Panc1 (cell line): ENCODE data around the gene ST3GAL6. TPM values are rescaled to one million over a fixed set of nuclear protein-coding genes. Genes with fewer than 3 reads are reported as not detected.

Source experiments
- ATAC-seq: fragments of 200-7000 bp; cut with Tn5 transposase; 2 replicates; pipeline ENCODE4 v1.9.1; 2020; ENCODE audit warnings: mild to moderate bottlenecking, moderate library complexity
- BruUV-seq: library from RNA; stranded (reverse); fragments of 400-500 nt; replicated peaks from 2 replicates; lab custom pipeline; 2021; lab: Mats Ljungman, UMichigan
- CTCF ChIA-PET: fragments of 300-600 bp; sonication (Branson Sonifier 250); formaldehyde crosslinking; loops from one replicate; lab custom pipeline; 2022; ENCODE audit warnings: antibody characterized with exemption; lab: Charles Lee
- POLR2A ChIA-PET: fragments of 300-600 bp; sonication (Branson Sonifier 250); formaldehyde crosslinking; loops from one replicate; lab custom pipeline; 2022; ENCODE audit warnings: antibody characterized with exemption; lab: Charles Lee
- DNase-seq: peaks from one replicate; pipeline ENCODE4 v3.0.0-alpha.2; 2010; ENCODE audit warnings: low read depth, low spot score
- H3K27ac ChIP-seq: 2 replicates; pipeline ENCODE4 v1.5.1; 2011; ENCODE audit warnings: mild to moderate bottlenecking, low read length, inconsistent platforms
- H3K27me3 ChIP-seq: fragments of 200-500 bp; sonication (Bioruptor generic); 2 replicates; pipeline ENCODE4 v1.6.0; 2014; ENCODE audit warnings: low read length, inconsistent platforms; ENCODE audit not compliant: control insufficient read depth, insufficient read depth
- H3K36me3 ChIP-seq: fragments of 200-500 bp; sonication (Bioruptor generic); 2 replicates; pipeline ENCODE4 v1.5.1; 2014; ENCODE audit warnings: inconsistent platforms, mild to moderate bottlenecking, low read length, moderate library complexity; ENCODE audit not compliant: control insufficient read depth, insufficient read depth
- H3K4me1 ChIP-seq: 2 replicates; pipeline ENCODE4 v1.5.1; 2011; ENCODE audit warnings: inconsistent platforms, mild to moderate bottlenecking, low read length, moderate library complexity; ENCODE audit not compliant: control insufficient read depth, insufficient read depth
- H3K4me3 ChIP-seq, 2 experiments: 2 replicates each; pipeline ENCODE4 v1.5.1; 2011 to 2012; ENCODE audit warnings: low read depth in 2 of 2, low read length in 2 of 2, mild to moderate bottlenecking in 2 of 2, inconsistent platforms in 1 of 2, moderate library complexity in 1 of 2
- H3K9me3 ChIP-seq: fragments of 200-500 bp; sonication (Bioruptor generic); 2 replicates; pipeline ENCODE4 v1.5.1; 2014; ENCODE audit warnings: low read depth, mild to moderate bottlenecking, inconsistent platforms, low read length, moderate library complexity; ENCODE audit not compliant: control insufficient read depth, insufficient read depth
- POLR2AphosphoS5 ChIP-seq: IDR thresholded peaks from 2 replicates; pipeline ENCODE4 v1.6.1; 2012; ENCODE audit warnings: mild to moderate bottlenecking, low read depth, low read length, moderate library complexity
- SIN3A ChIP-seq: IDR thresholded peaks from 2 replicates; pipeline ENCODE4 v1.6.1; 2012; ENCODE audit warnings: low read depth, mild to moderate bottlenecking, low read length, moderate library complexity, borderline replicate concordance; ENCODE audit not compliant: insufficient read depth
- TCF7L2 ChIP-seq: IDR thresholded peaks from 2 replicates; pipeline ENCODE4 v1.6.1; 2011; ENCODE audit warnings: mild to moderate bottlenecking, low read depth, low read length, inconsistent platforms
- in situ Hi-C: cut with HindIII; loops from 2 replicates; pipeline ENCODE4 v1.10.0; 2016; ENCODE audit warnings: low sequenced_read_pairs, low pct_unique_long_range_greater_than_20kb
- intact Hi-C: fragments of 100-400 bp; cut with micrococcal nuclease; formaldehyde crosslinking; loops from one replicate; pipeline ENCODE4 v1.10.0; 2022; ENCODE audit not compliant: unreplicated experiment
- total RNA-seq: library from RNA; stranded (reverse); gene quantifications from one replicate; pipeline ENCODE4 v1.2.1, GENCODE V29; 2021; ENCODE audit not compliant: unreplicated experiment
- TF ChIP-seq, protein P1 (sequence below), 2 experiments: IDR thresholded peaks; 2 replicates each; pipeline ENCODE4 v1.6.1; 2011 to 2012; ENCODE audit warnings: low read depth in 2 of 2, control low read depth in 1 of 2, low read length in 1 of 2, mild to moderate bottlenecking in 1 of 2, moderate library complexity in 1 of 2; ENCODE audit not compliant: insufficient read depth in 1 of 2
- TF ChIP-seq, protein P2 (sequence below): fragments of 450-650 bp; IDR thresholded peaks from 2 replicates; pipeline ENCODE4 v1.5.1; 2017; ENCODE audit warnings: mild to moderate bottlenecking

The ST3GAL6 gene
- total RNA-seq, 1 experiment from 2014 or later, result 0.15 TPM

DNA sequence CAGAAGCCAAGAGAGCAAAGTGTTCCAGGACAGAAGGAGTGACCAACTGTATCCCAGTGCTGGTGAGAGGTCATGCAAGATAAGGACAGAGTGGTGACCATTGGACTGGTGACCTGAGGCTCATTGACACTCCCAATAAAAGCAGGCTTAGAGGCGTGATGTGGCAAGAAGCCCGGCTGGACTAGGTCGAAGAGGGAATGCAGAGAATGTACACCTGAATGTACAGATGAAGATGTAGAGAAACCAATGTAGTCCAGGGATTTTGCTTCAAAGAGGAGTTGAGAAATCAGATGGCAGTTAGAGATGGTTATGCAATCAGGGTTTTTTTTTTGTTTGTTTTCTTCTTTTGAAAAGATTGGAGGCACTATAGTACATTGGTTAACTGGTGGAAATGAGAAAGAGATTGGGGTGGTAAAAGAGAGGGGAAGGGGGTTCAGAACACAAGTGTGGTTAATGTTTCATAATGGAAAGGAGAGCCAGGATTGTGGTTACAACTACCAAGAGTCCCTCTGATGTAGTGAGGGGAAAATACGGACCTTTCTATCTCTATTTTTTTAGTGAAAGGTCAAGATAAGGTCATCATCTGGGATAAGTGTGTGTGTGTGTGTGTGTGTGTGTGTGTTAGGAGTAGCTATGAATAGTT, 23.3 kb downstream of the ST3GAL6 start:
- Histone ChIP-seq H3K27ac (no peak overlapping the region), H3K4me3 (no peak overlapping the region), H3K36me3 (no peaks in the 10 kb centered on the region), H3K27me3 (peaks cover 21% of the 10 kb centered on the region), H3K9me3 (no peaks in the 10 kb centered on the region), H3K4me1 (no peaks in the 10 kb centered on the region)
- BruUV-seq, result no TSS peak
- intact Hi-C loops (no loop called here), in situ Hi-C loops (no loop called here)
- no peak for DNase-seq
- POLR2A ChIA-PET, result no interaction called here
- CTCF ChIA-PET, result no interaction called here
- no peak for ATAC-seq
- TF ChIP-seq TCF7L2, result no peak
- TF ChIP-seq POLR2AphosphoS5, result no peak
- TF ChIP-seq SIN3A, result no peak
- TF ChIP-seq, protein P1, sequence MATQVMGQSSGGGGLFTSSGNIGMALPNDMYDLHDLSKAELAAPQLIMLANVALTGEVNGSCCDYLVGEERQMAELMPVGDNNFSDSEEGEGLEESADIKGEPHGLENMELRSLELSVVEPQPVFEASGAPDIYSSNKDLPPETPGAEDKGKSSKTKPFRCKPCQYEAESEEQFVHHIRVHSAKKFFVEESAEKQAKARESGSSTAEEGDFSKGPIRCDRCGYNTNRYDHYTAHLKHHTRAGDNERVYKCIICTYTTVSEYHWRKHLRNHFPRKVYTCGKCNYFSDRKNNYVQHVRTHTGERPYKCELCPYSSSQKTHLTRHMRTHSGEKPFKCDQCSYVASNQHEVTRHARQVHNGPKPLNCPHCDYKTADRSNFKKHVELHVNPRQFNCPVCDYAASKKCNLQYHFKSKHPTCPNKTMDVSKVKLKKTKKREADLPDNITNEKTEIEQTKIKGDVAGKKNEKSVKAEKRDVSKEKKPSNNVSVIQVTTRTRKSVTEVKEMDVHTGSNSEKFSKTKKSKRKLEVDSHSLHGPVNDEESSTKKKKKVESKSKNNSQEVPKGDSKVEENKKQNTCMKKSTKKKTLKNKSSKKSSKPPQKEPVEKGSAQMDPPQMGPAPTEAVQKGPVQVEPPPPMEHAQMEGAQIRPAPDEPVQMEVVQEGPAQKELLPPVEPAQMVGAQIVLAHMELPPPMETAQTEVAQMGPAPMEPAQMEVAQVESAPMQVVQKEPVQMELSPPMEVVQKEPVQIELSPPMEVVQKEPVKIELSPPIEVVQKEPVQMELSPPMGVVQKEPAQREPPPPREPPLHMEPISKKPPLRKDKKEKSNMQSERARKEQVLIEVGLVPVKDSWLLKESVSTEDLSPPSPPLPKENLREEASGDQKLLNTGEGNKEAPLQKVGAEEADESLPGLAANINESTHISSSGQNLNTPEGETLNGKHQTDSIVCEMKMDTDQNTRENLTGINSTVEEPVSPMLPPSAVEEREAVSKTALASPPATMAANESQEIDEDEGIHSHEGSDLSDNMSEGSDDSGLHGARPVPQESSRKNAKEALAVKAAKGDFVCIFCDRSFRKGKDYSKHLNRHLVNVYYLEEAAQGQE (IDR thresholded peaks at IDR 0.05; ENCODE audit: insufficient read depth in 1 of 2, low read depth in 2 of 2, low read length in 1 of 2), result no peak
- TF ChIP-seq, protein P2, sequence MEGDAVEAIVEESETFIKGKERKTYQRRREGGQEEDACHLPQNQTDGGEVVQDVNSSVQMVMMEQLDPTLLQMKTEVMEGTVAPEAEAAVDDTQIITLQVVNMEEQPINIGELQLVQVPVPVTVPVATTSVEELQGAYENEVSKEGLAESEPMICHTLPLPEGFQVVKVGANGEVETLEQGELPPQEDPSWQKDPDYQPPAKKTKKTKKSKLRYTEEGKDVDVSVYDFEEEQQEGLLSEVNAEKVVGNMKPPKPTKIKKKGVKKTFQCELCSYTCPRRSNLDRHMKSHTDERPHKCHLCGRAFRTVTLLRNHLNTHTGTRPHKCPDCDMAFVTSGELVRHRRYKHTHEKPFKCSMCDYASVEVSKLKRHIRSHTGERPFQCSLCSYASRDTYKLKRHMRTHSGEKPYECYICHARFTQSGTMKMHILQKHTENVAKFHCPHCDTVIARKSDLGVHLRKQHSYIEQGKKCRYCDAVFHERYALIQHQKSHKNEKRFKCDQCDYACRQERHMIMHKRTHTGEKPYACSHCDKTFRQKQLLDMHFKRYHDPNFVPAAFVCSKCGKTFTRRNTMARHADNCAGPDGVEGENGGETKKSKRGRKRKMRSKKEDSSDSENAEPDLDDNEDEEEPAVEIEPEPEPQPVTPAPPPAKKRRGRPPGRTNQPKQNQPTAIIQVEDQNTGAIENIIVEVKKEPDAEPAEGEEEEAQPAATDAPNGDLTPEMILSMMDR, result no peak

DNA sequence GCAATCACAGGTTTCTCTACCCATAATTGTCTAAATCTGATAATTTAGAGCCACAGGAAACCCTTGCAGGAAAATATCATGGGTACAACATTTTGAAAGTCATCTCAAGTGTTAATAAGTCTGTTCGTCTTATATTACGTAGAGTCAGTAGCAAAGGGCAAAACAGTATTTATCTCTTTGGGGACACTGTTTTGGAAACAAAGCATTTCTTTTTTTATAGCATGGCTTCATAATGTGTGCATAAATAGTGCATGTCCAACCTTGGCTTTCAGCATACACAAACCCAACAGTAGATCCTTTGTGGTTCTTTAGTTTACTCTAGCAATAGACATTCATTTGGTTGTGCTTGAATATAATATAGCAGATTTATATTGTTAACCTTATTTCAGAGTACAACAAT, 24.0 kb downstream of the ST3GAL6 start:
- ChIA-PET POLR2A (no interaction called here), CTCF (no interaction called here)
- DNase-seq (no peak), ATAC-seq (no peak)
- in situ Hi-C loops (no loop called here), intact Hi-C loops (no loop called here)
- Histone ChIP-seq H3K9me3 (no peaks in the 10 kb centered on the region), H3K27me3 (peaks cover 21% of the 10 kb centered on the region), H3K4me3 (no peak overlapping the region), H3K27ac (no peak overlapping the region), H3K4me1 (no peaks in the 10 kb centered on the region), H3K36me3 (no peaks in the 10 kb centered on the region)
- BruUV-seq, result no TSS peak
- TF ChIP-seq POLR2AphosphoS5, result no peak
- TF ChIP-seq TCF7L2, result no peak
- TF ChIP-seq, protein P2, result no peak
- no peak for TF ChIP-seq SIN3A
- TF ChIP-seq, protein P1 (IDR thresholded peaks at IDR 0.05; ENCODE audit: insufficient read depth in 1 of 2, low read depth in 2 of 2, low read length in 1 of 2), result no peak
